Left ventricle myocardium inferior (tissue), 1 donor: ENCODE results near the gene GAS7. TPM values are rescaled to one million over a fixed set of nuclear protein-coding genes. Genes with fewer than 3 reads are reported as not detected.
A peak's percentile ranks its signal among the peaks of the same experiment; 100 is the strongest.
"Not testable (repeated sequence)": the region's sequence is repeated elsewhere in the genome, so short reads cannot be mapped to it uniquely, and the experiment has no call there.

ENCODE experiments used
- DNase-seq: peaks from one replicate; pipeline ENCODE4 v3.0.0-alpha.2; 2020
- H3K27ac ChIP-seq: fragments of 200-600 bp; replicated peaks from 2 replicates; pipeline ENCODE4 v1.8.0; 2021
- H3K27me3 ChIP-seq: fragments of 200-600 bp; 2 replicates; pipeline ENCODE4 v1.8.0; 2021; ENCODE audit warnings: low read depth
- H3K36me3 ChIP-seq: fragments of 200-600 bp; 2 replicates; pipeline ENCODE4 v1.8.0; 2021
- H3K4me1 ChIP-seq: fragments of 200-600 bp; 2 replicates; pipeline ENCODE4 v1.8.0; 2021
- H3K4me3 ChIP-seq: fragments of 200-600 bp; 2 replicates; pipeline ENCODE4 v1.8.0; 2021; ENCODE audit warnings: mild to moderate bottlenecking, moderate library complexity
- H3K9me3 ChIP-seq: fragments of 200-600 bp; replicated peaks from 2 replicates; pipeline ENCODE4 v1.8.0; 2021
- CTCF ChIP-seq: fragments of 200-600 bp; IDR thresholded peaks from 2 replicates; pipeline ENCODE4 v1.8.0; 2021; ENCODE audit warnings: antibody characterized with exemption, mild to moderate bottlenecking, borderline replicate concordance
- intact Hi-C: fragments of 100-400 bp; cut with micrococcal nuclease; formaldehyde crosslinking; loops from one replicate; pipeline ENCODE4 v1.11.0; 2022
- total RNA-seq: library from RNA; stranded (reverse); fragmentation: NEBNext Ultra II Directional; extraction: Animal tissue kit (Norgen Biotek cat#: 25700); gene quantifications from one replicate; pipeline ENCODE4 v1.2.1, GENCODE V29; 2021
- donor health status: DM: no; HTN: yes; CAD: no; lungs with severe emphysema.

The GAS7 gene
- total RNA-seq, 1 donor from 2014 or later = 87.6 TPM

GRCh38 chr17:10019941-10020451, 178.4 kb downstream of the GAS7 start:
- no peaks in the 10 kb centered on the region for H3K27me3 ChIP-seq
- peaks cover 82% of the 10 kb centered on the region for H3K4me1 ChIP-seq
- H3K27ac ChIP-seq = peak overlapping the region; percentile 4
- no peak for TF ChIP-seq CTCF
- intact Hi-C loops = no loop called here
- H3K9me3 ChIP-seq = no peaks in the 10 kb centered on the region
- no peaks in the 10 kb centered on the region for H3K36me3 ChIP-seq
- H3K4me3 ChIP-seq = no peak overlapping the region
- no peak for DNase-seq

GRCh38 chr17:10018461-10018891, 179.9 kb downstream of the GAS7 start:
- TF ChIP-seq CTCF = no peak
- peaks cover 90% of the 10 kb centered on the region for H3K4me1 ChIP-seq
- DNase-seq = no peak
- H3K27me3 ChIP-seq = no peaks in the 10 kb centered on the region
- H3K4me3 ChIP-seq = peak overlapping the region; percentile 5
- no peaks in the 10 kb centered on the region for H3K36me3 ChIP-seq
- no peaks in the 10 kb centered on the region for H3K9me3 ChIP-seq
- peak overlapping the region; percentile 4 for H3K27ac ChIP-seq
- intact Hi-C loops = no loop called here

GRCh38 chr17:10016958-10017570, 181.3 kb downstream of the GAS7 start:
- intact Hi-C loops, H3K4me3 ChIP-seq, H3K9me3 ChIP-seq, H3K27me3 ChIP-seq, H3K36me3 ChIP-seq, DNase-seq, H3K27ac ChIP-seq: not testable (repeated sequence)
- H3K4me1 ChIP-seq = peaks cover 79% of the 10 kb centered on the region

GRCh38 chr17:10013365-10014112, 184.9 kb downstream of the GAS7 start:
- no peak overlapping the region for H3K4me3 ChIP-seq
- no peak for DNase-seq
- H3K9me3 ChIP-seq = no peaks in the 10 kb centered on the region
- H3K36me3 ChIP-seq = no peaks in the 10 kb centered on the region
- H3K27ac ChIP-seq = peak overlapping the region; percentile 33
- TF ChIP-seq CTCF = no peak
- peaks cover 56% of the 10 kb centered on the region for H3K4me1 ChIP-seq
- H3K27me3 ChIP-seq = no peaks in the 10 kb centered on the region
- intact Hi-C loops = no loop called here

GRCh38 chr17:10010752-10011151, 187.7 kb downstream of the GAS7 start:
- no peak overlapping the region for H3K27ac ChIP-seq
- H3K4me3 ChIP-seq = no peak overlapping the region
- H3K4me1 ChIP-seq = peaks cover 37% of the 10 kb centered on the region
- intact Hi-C loops = no loop called here
- no peak for DNase-seq
- TF ChIP-seq CTCF = no peak
- H3K27me3 ChIP-seq = no peaks in the 10 kb centered on the region
- H3K36me3 ChIP-seq = no peaks in the 10 kb centered on the region
- H3K9me3 ChIP-seq = no peaks in the 10 kb centered on the region

GRCh38 chr17:10003705-10004104, 194.7 kb downstream of the GAS7 start:
- Histone ChIP-seq H3K4me1 (peaks cover 12% of the 10 kb centered on the region), H3K9me3 (no peaks in the 10 kb centered on the region), H3K36me3 (no peaks in the 10 kb centered on the region), H3K4me3 (no peak overlapping the region), H3K27ac (no peak overlapping the region), H3K27me3 (no peaks in the 10 kb centered on the region)
- TF ChIP-seq CTCF = no peak
- intact Hi-C loops = no loop called here
- no peak for DNase-seq

GRCh38 chr17:10002567-10003360, 195.6 kb downstream of the GAS7 start:
- intact Hi-C loops, H3K9me3 ChIP-seq, H3K4me3 ChIP-seq, H3K27me3 ChIP-seq, DNase-seq, H3K27ac ChIP-seq, H3K36me3 ChIP-seq: not testable (repeated sequence)
- peaks cover 14% of the 10 kb centered on the region for H3K4me1 ChIP-seq
